Measurements from ENCODE around the gene PEX7.

DNA sequence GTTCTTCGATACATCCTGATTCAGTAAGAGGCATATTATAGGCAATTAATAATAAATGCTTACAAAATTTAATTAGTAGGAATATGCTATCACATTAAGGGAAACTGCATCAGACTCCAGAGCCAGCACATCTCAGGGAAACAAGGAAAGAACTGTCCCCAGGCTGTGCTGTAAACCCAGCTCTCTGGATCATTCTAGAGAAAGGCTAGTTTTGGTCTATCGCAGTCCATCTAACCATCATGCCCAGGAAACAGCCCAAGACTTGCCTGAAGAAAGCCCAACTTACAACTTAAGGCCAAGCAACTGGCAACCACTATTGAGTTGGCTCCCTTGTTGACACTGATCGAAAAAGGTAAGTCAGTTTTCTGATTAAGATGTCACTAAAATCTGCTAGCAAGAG lies 41.4 kb upstream of the PEX7 start:
- TF ChIP-seq SIN3A (IDR thresholded peaks at IDR 0.05; ENCODE audit: low read depth), result no peak
- no peak for TF ChIP-seq CBX3 (IDR thresholded peaks at IDR 0.05; ENCODE audit: low read depth)
- TF ChIP-seq, protein P1, sequence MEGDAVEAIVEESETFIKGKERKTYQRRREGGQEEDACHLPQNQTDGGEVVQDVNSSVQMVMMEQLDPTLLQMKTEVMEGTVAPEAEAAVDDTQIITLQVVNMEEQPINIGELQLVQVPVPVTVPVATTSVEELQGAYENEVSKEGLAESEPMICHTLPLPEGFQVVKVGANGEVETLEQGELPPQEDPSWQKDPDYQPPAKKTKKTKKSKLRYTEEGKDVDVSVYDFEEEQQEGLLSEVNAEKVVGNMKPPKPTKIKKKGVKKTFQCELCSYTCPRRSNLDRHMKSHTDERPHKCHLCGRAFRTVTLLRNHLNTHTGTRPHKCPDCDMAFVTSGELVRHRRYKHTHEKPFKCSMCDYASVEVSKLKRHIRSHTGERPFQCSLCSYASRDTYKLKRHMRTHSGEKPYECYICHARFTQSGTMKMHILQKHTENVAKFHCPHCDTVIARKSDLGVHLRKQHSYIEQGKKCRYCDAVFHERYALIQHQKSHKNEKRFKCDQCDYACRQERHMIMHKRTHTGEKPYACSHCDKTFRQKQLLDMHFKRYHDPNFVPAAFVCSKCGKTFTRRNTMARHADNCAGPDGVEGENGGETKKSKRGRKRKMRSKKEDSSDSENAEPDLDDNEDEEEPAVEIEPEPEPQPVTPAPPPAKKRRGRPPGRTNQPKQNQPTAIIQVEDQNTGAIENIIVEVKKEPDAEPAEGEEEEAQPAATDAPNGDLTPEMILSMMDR (IDR thresholded peaks at IDR 0.05 in 2 of 3, conservative IDR thresholded peaks at IDR 0.05 in 1 of 3; ENCODE audit: borderline replicate concordance in 1 of 3, insufficient read depth in 1 of 3, low read depth in 2 of 3, low read length in 2 of 3), result no peak
- TF ChIP-seq CEBPB (IDR thresholded peaks at IDR 0.05; ENCODE audit: low read depth), result no peak
- TF ChIP-seq, protein P2, sequence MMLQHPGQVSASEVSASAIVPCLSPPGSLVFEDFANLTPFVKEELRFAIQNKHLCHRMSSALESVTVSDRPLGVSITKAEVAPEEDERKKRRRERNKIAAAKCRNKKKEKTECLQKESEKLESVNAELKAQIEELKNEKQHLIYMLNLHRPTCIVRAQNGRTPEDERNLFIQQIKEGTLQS (IDR thresholded peaks at IDR 0.05), result no peak
- TF ChIP-seq, protein P3, sequence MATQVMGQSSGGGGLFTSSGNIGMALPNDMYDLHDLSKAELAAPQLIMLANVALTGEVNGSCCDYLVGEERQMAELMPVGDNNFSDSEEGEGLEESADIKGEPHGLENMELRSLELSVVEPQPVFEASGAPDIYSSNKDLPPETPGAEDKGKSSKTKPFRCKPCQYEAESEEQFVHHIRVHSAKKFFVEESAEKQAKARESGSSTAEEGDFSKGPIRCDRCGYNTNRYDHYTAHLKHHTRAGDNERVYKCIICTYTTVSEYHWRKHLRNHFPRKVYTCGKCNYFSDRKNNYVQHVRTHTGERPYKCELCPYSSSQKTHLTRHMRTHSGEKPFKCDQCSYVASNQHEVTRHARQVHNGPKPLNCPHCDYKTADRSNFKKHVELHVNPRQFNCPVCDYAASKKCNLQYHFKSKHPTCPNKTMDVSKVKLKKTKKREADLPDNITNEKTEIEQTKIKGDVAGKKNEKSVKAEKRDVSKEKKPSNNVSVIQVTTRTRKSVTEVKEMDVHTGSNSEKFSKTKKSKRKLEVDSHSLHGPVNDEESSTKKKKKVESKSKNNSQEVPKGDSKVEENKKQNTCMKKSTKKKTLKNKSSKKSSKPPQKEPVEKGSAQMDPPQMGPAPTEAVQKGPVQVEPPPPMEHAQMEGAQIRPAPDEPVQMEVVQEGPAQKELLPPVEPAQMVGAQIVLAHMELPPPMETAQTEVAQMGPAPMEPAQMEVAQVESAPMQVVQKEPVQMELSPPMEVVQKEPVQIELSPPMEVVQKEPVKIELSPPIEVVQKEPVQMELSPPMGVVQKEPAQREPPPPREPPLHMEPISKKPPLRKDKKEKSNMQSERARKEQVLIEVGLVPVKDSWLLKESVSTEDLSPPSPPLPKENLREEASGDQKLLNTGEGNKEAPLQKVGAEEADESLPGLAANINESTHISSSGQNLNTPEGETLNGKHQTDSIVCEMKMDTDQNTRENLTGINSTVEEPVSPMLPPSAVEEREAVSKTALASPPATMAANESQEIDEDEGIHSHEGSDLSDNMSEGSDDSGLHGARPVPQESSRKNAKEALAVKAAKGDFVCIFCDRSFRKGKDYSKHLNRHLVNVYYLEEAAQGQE (IDR thresholded peaks at IDR 0.05; ENCODE audit: low read depth), result no peak
- no peak for TF ChIP-seq EZH2 (IDR thresholded peaks at IDR 0.05)
- no peak for TF ChIP-seq RAD21 (IDR thresholded peaks at IDR 0.05; ENCODE audit: low read depth)
- TF ChIP-seq YY1 (IDR thresholded peaks at IDR 0.05; ENCODE audit: extremely low read depth, insufficient replicate concordance, low read depth, low read length), result no peak
- no peak for TF ChIP-seq POLR2A (IDR thresholded peaks at IDR 0.05; ENCODE audit: borderline replicate concordance, extremely low read depth, insufficient read depth, insufficient read length)
- TF ChIP-seq ELF1 (IDR thresholded peaks at IDR 0.05; ENCODE audit: borderline replicate concordance, low read depth), result no peak
- TF ChIP-seq, protein P4, sequence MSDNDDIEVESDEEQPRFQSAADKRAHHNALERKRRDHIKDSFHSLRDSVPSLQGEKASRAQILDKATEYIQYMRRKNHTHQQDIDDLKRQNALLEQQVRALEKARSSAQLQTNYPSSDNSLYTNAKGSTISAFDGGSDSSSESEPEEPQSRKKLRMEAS (IDR thresholded peaks at IDR 0.05), result no peak
- TF ChIP-seq, protein P5, sequence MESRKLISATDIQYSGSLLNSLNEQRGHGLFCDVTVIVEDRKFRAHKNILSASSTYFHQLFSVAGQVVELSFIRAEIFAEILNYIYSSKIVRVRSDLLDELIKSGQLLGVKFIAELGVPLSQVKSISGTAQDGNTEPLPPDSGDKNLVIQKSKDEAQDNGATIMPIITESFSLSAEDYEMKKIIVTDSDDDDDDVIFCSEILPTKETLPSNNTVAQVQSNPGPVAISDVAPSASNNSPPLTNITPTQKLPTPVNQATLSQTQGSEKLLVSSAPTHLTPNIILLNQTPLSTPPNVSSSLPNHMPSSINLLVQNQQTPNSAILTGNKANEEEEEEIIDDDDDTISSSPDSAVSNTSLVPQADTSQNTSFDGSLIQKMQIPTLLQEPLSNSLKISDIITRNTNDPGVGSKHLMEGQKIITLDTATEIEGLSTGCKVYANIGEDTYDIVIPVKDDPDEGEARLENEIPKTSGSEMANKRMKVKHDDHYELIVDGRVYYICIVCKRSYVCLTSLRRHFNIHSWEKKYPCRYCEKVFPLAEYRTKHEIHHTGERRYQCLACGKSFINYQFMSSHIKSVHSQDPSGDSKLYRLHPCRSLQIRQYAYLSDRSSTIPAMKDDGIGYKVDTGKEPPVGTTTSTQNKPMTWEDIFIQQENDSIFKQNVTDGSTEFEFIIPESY (IDR thresholded peaks at IDR 0.05; ENCODE audit: extremely low read depth, insufficient replicate concordance, low read length), result no peak

Measured in HCT116 (cell line).